Sigmoid colon (tissue), 4 donors: ENCODE results near the gene HDAC11.

Experiments used
- EP300 ChIP-seq, 4 donors: sonication (generic); formaldehyde crosslinking; IDR thresholded peaks; one replicate each; pipeline ENCODE4 v1.6.1; 2017; ENCODE audit warnings: antibody characterized with exemption in 4 of 4
- POLR2A ChIP-seq, 2 donors: fragments of 450-650 bp; IDR thresholded peaks; one replicate each; pipeline ENCODE4 v1.6.1; 2016; ENCODE audit warnings: antibody characterized with exemption in 2 of 2, mild to moderate bottlenecking in 2 of 2, moderate library complexity in 2 of 2
- TF ChIP-seq, protein P1 (sequence below), 4 experiments: fragments of 450-650 bp in 3 of 4; fragments of 200-600 bp in 1 of 4; IDR thresholded peaks; one replicate each; pipeline ENCODE4 v1.5.1; 2016 to 2019; ENCODE audit warnings: antibody characterized with exemption in 4 of 4, mild to moderate bottlenecking in 3 of 4, moderate library complexity in 2 of 4

DNA sequence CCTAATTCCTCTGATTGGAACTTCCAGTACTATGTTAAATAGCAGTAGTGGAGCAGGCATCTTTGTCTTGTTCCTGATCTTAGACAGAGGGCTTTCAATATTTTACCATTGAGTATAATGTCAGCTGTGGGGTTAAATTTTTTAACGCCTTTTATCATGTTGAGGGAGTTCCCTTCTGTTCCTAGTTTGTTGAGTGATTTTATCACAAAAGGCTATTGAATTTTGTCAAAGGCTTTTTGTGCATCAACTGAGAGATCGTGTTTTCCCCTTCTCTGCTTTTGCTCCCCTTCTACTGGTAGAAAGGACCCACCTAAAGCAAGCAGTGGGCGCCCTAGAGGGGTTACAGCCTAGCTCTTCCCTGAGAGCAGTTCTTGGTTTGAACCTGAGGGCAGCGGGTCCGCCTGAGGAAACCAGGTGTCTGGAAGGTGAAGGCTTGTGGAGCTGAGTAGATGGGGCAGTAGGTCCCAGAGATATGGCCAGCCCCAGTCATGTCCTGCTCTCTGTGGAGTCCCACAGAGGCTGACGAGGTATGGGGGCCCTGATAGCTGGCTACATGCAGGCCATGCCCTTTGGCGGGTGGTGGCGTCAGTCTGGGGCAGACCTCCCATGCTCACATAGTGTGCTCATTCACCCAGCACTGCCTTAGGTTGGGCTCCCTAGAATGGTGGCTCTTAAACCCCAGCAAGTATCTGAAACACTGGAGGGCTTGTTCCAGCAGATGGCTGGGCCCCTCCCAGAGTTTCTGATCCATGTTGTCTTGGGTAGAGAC is 11.3 kb downstream of the HDAC11 start:
- TF ChIP-seq, protein P1, sequence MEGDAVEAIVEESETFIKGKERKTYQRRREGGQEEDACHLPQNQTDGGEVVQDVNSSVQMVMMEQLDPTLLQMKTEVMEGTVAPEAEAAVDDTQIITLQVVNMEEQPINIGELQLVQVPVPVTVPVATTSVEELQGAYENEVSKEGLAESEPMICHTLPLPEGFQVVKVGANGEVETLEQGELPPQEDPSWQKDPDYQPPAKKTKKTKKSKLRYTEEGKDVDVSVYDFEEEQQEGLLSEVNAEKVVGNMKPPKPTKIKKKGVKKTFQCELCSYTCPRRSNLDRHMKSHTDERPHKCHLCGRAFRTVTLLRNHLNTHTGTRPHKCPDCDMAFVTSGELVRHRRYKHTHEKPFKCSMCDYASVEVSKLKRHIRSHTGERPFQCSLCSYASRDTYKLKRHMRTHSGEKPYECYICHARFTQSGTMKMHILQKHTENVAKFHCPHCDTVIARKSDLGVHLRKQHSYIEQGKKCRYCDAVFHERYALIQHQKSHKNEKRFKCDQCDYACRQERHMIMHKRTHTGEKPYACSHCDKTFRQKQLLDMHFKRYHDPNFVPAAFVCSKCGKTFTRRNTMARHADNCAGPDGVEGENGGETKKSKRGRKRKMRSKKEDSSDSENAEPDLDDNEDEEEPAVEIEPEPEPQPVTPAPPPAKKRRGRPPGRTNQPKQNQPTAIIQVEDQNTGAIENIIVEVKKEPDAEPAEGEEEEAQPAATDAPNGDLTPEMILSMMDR (IDR thresholded peaks at IDR 0.05): no peak
- TF ChIP-seq POLR2A (IDR thresholded peaks at IDR 0.05) (no peak), EP300 (IDR thresholded peaks at IDR 0.05) (no peak)
